B cell (primary cell): ENCODE measurements around the gene CARMIL3. TPM values are rescaled to one million over a fixed set of nuclear protein-coding genes. Genes with fewer than 3 reads are reported as not detected.

Source experiments
- ATAC-seq: fragments of 200-7000 bp; cut with Tn5 transposase; one replicate; pipeline ENCODE4 v1.10.0; 2021; ENCODE audit warnings: low read depth, mild to moderate bottlenecking, moderate number of reproducible peaks, moderate library complexity
- CTCF ChIA-PET: fragments of 350-600 bp; sonication (Branson Sonifier 250); formaldehyde crosslinking; loops from one replicate; lab custom pipeline; 2021; ENCODE audit warnings: antibody characterized with exemption, inconsistent platforms; lab: Charles Lee
- POLR2A ChIA-PET: fragments of 350-600 bp; sonication (Branson Sonifier 250); formaldehyde crosslinking; loops from one replicate; lab custom pipeline; 2021; ENCODE audit warnings: antibody characterized with exemption; lab: Charles Lee
- DNase-seq: peaks from one replicate; pipeline ENCODE4 v3.0.0; 2013
- H2AFZ ChIP-seq: 2 replicates; pipeline ENCODE4 v1.6.1; 2012; ENCODE audit warnings: mild to moderate bottlenecking, low read depth, low read length; ENCODE audit not compliant: insufficient read depth, poor library complexity, severe bottlenecking
- H3K27ac ChIP-seq, 2 donors: 1 replicate in 1 of 2; 2 replicates in 1 of 2; pipeline ENCODE4 v1.5.1; 2012 to 2013; ENCODE audit warnings: low read length in 2 of 2, mild to moderate bottlenecking in 2 of 2, moderate library complexity in 1 of 2
- H3K27me3 ChIP-seq, 4 experiments: fragments of 200-600 bp in 1 of 4; sonication (generic) in 1 of 4; replicated peaks in 1 of 4; 1 replicate in 2 of 4; 2 replicates in 2 of 4; pipeline versions ENCODE4 v1.6.1 to v1.7.0; 2013 to 2016; ENCODE audit warnings: low read length in 3 of 4, mild to moderate bottlenecking in 2 of 4, mixed read lengths in 1 of 4, moderate library complexity in 1 of 4; ENCODE audit not compliant: insufficient read depth in 4 of 4, control insufficient read depth in 3 of 4; ENCODE audit errors: control extremely low read depth in 1 of 4
- H3K36me3 ChIP-seq, 2 experiments: replicated peaks in 1 of 2; 1 replicate in 1 of 2; 2 replicates in 1 of 2; pipeline versions ENCODE4 v1.6.1 to v1.7.1; 2013; ENCODE audit warnings: low read length in 1 of 2; ENCODE audit not compliant: insufficient read depth in 2 of 2, control insufficient read depth in 1 of 2; ENCODE audit errors: control extremely low read depth in 1 of 2, extremely low read depth in 1 of 2
- H3K4me1 ChIP-seq, 2 donors: fragments of 200-600 bp in 1 of 2; sonication (generic) in 1 of 2; 1 replicate in 1 of 2; 2 replicates in 1 of 2; pipeline versions ENCODE4 v1.5.1 to v1.6.1; 2013 to 2017; ENCODE audit warnings: low read length in 2 of 2; ENCODE audit not compliant: control insufficient read depth in 2 of 2, insufficient read depth in 2 of 2
- H3K4me2 ChIP-seq: replicated peaks from 2 replicates; pipeline ENCODE3; 2012; ENCODE audit warnings: mild to moderate bottlenecking, low read depth, low read length; ENCODE audit not compliant: poor library complexity, severe bottlenecking
- H3K4me3 ChIP-seq, 5 experiments: fragments of 200-600 bp in 1 of 5; sonication (generic) in 1 of 5; 1 replicate in 3 of 5; 2 replicates in 2 of 5; pipeline versions ENCODE4 v1.5.1 to v1.7.0; 2011 to 2016; ENCODE audit warnings: low read length in 4 of 5, mild to moderate bottlenecking in 4 of 5, low read depth in 2 of 5, control low read depth in 1 of 5, moderate library complexity in 1 of 5; ENCODE audit not compliant: insufficient read depth in 1 of 5; ENCODE audit errors: control extremely low read depth in 1 of 5, extremely low read depth in 1 of 5
- H3K79me2 ChIP-seq: fragments of 200-600 bp; sonication (generic); one replicate; pipeline ENCODE4 v1.6.0; 2016; ENCODE audit warnings: low read length; ENCODE audit not compliant: control insufficient read depth, insufficient read depth
- H3K9ac ChIP-seq: fragments of 200-600 bp; sonication (generic); 2 replicates; pipeline ENCODE4 v1.6.1; 2017; ENCODE audit warnings: mild to moderate bottlenecking, low read length, moderate library complexity
- H3K9me3 ChIP-seq, 3 donors: one replicate each; pipeline versions ENCODE4 v1.6.1 to v1.7.1; 2013; ENCODE audit warnings: low read length in 2 of 3; ENCODE audit not compliant: control insufficient read depth in 2 of 3, insufficient read depth in 1 of 3; ENCODE audit errors: control extremely low read depth in 1 of 3
- H4K20me1 ChIP-seq: 2 replicates; pipeline ENCODE4 v1.6.0; 2012; ENCODE audit warnings: mild to moderate bottlenecking, low read length; ENCODE audit not compliant: insufficient read depth, control insufficient read depth, poor library complexity, severe bottlenecking
- H3K27ac Mint-ChIP-seq: one replicate; pipeline ENCODE4 v1.8.0; 2021; ENCODE audit warnings: mixed read lengths
- H3K27me3 Mint-ChIP-seq: one replicate; pipeline ENCODE4 v1.8.0; 2021; ENCODE audit warnings: mixed read lengths
- H3K4me1 Mint-ChIP-seq: one replicate; pipeline ENCODE4 v1.8.0; 2021; ENCODE audit warnings: mixed read lengths
- H3K4me3 Mint-ChIP-seq: one replicate; pipeline ENCODE4 v1.8.0; 2021; ENCODE audit warnings: mixed read lengths
- H3K9me3 Mint-ChIP-seq: one replicate; pipeline ENCODE4 v1.8.0; 2022; ENCODE audit warnings: mixed read lengths; ENCODE audit not compliant: insufficient read depth
- CTCF ChIP-seq: fragments of 200-600 bp; IDR thresholded peaks from one replicate; pipeline ENCODE4 v1.8.0; 2022; ENCODE audit warnings: antibody characterized with exemption, mild to moderate bottlenecking
- EZH2 ChIP-seq: IDR thresholded peaks from 2 replicates; pipeline ENCODE4 v1.6.1; 2012; ENCODE audit warnings: borderline replicate concordance, low read depth, mild to moderate bottlenecking, moderate library complexity, low read length; ENCODE audit not compliant: insufficient read depth, poor library complexity, severe bottlenecking
- WGBS: methylation state at CpG from one replicate; pipeline ENCODE4 v1.1.5; 2013; ENCODE audit warnings: missing lambda C conversion rate; ENCODE audit not compliant: insufficient coverage; 5-methylcytosine and 5-hydroxymethylcytosine counted together
- intact Hi-C: fragments of 100-400 bp; cut with micrococcal nuclease; formaldehyde crosslinking; loops from one replicate; pipeline ENCODE4 v1.10.0; 2022
- polyA plus RNA-seq: library from polyadenylated mRNA; depleted of rRNA; stranded (reverse); fragments of >200 nt; gene quantifications from 2 replicates; pipeline ENCODE4 v1.2.3, GENCODE V29; 2012
- total RNA-seq, 2 donors: library from RNA; stranded (reverse); fragments of 120-200 nt in 1 of 2; gene quantifications; 1 replicate in 1 of 2; 2 replicates in 1 of 2; pipeline versions ENCODE4 v1.2.3 to v1.2.4, GENCODE V29; 2013 to 2022

Gene CARMIL3
- total and polyA plus RNA-seq, 2 donors (not counting 1 experiment from before 2014, with no cell fraction given) = 1.0 to 7.2 TPM

- POLR2A ChIA-PET = interaction anchor here (0.6 kb wide), 1 partner anchor 1198 kb away, joined by 3 read pairs; no protein-coding TSS in a partner anchor
- ATAC-seq = no peak
- intact Hi-C loops = no loop called here
Measured at GRCh38 chr14:24070285-24071143, 18.7 kb downstream of the CARMIL3 start.

More at GRCh38 chr14:24070285-24071143, 18.7 kb downstream of the CARMIL3 start:
- peaks cover 6 to 8% of the 10 kb centered on the region in 2 donors for H3K4me1 ChIP-seq
- H3K27me3 ChIP-seq = peaks cover 0 to 4% (median 0%) of the 10 kb centered on the region in 4 experiments
- no peak overlapping the region for H3K4me3 ChIP-seq
- no peaks in the 10 kb centered on the region for H3K36me3 ChIP-seq
- Mint-ChIP-seq H3K4me3 (no peak overlapping the region), H3K27me3 (peaks cover 4% of the 10 kb centered on the region), H3K4me1 (peaks cover 9% of the 10 kb centered on the region), H3K9me3 (no peaks in the 10 kb centered on the region), H3K27ac (no peak overlapping the region)
- no peak overlapping the region for H3K4me2 ChIP-seq
- H3K9me3 ChIP-seq = no peaks in the 10 kb centered on the region
- 93% methylated on average over 8 of the region's 10 CpGs for WGBS
- CTCF ChIA-PET = interaction anchor here (1.3 to 1.5 kb wide), 3 partner anchors 18 to 38 kb away, joined by 3 to 5 read pairs (median 4); no protein-coding TSS in a partner anchor
- H4K20me1 ChIP-seq = no peaks in the 10 kb centered on the region
- no peak overlapping the region for H3K27ac ChIP-seq
- TF ChIP-seq EZH2 = no peak
- no peak for TF ChIP-seq CTCF
- DNase-seq = no peak
- no peak overlapping the region for H3K9ac ChIP-seq
- no peak overlapping the region for H2AFZ ChIP-seq
- no peaks in the 10 kb centered on the region for H3K79me2 ChIP-seq
